HG02852 (cell line): ENCODE data around the gene SSRP1.
A peak's percentile ranks its signal among the peaks of the same experiment; 100 is the strongest.

Experiments
- ATAC-seq: cut with Tn5 transposase; IDR thresholded peaks from one replicate; pipeline ENCODE4 v1.9.1; 2021; ENCODE audit warnings: mild to moderate bottlenecking, moderate library complexity; ENCODE audit not compliant: unreplicated experiment

SSRP1 gene

GRCh38 chr11:57318178-57318577 lies 17.5 kb downstream of the SSRP1 start:
- ATAC-seq: no peak

GRCh38 chr11:57316017-57316416 lies 19.7 kb downstream of the SSRP1 start:
- no peak for ATAC-seq

- no peak for ATAC-seq
Measured at GRCh38 chr11:57315491-57315890, 20.2 kb downstream of the SSRP1 start.

GRCh38 chr11:57314221-57314973 lies 21.3 kb downstream of the SSRP1 start:
- ATAC-seq: no peak

- ATAC-seq: no peak
Measured at GRCh38 chr11:57313788-57314135, 21.9 kb downstream of the SSRP1 start.

GRCh38 chr11:57313071-57313787 lies 22.5 kb downstream of the SSRP1 start:
- no peak for ATAC-seq

- no peak for ATAC-seq
Measured at GRCh38 chr11:57312511-57313021, 23.1 kb downstream of the SSRP1 start.

- ATAC-seq: peak; percentile 96
Measured at GRCh38 chr11:57311109-57311936, 24.4 kb downstream of the SSRP1 start.

GRCh38 chr11:57310630-57311086 lies 25.0 kb downstream of the SSRP1 start:
- no peak for ATAC-seq

- no peak for ATAC-seq
Measured at GRCh38 chr11:57310091-57310490, 25.6 kb downstream of the SSRP1 start.

- ATAC-seq: no peak
Measured at GRCh38 chr11:57309106-57310059, 26.3 kb downstream of the SSRP1 start.

- no peak for ATAC-seq
Measured at GRCh38 chr11:57308426-57309060, 27.1 kb downstream of the SSRP1 start.

GRCh38 chr11:57307666-57308270 lies 27.9 kb downstream of the SSRP1 start:
- ATAC-seq: no peak

- ATAC-seq: no peak
Measured at GRCh38 chr11:57306940-57307565, 28.6 kb downstream of the SSRP1 start.

- no peak for ATAC-seq
Measured at GRCh38 chr11:57306161-57306876, 29.4 kb downstream of the SSRP1 start.

GRCh38 chr11:57305523-57305922 lies 30.2 kb downstream of the SSRP1 start:
- no peak for ATAC-seq

- ATAC-seq: no peak
Measured at GRCh38 chr11:57303990-57304579, 31.6 kb downstream of the SSRP1 start.
